Right lobe of liver (tissue), 6 donors: ENCODE results near the gene CCDC137. TPM values are rescaled to one million over a fixed set of nuclear protein-coding genes. Genes with fewer than 3 reads are reported as not detected.

Experiments
- ATAC-seq, 4 donors: fragments of 200-7000 bp; cut with Tn5 transposase; one replicate each; pipeline ENCODE4 v1.9.1; 2020; ENCODE audit warnings: mild to moderate bottlenecking in 4 of 4, moderate library complexity in 4 of 4
- DNase-seq, 3 donors: peaks; one replicate each; pipeline ENCODE4 v3.0.0-alpha.2; 2020
- H3K27ac ChIP-seq, 3 donors: fragments of 200-600 bp; one replicate each; pipeline ENCODE4 v1.8.0; 2022
- H3K27me3 ChIP-seq, 2 donors: fragments of 200-600 bp; one replicate each; pipeline ENCODE4 v1.8.0; 2022
- H3K36me3 ChIP-seq, 4 donors: fragments of 200-600 bp; sonication (generic) in 1 of 4; one replicate each; pipeline versions ENCODE4 v1.5.1 to v1.8.0; 2017 to 2022; ENCODE audit warnings: control low read depth in 1 of 4
- H3K4me1 ChIP-seq, 4 donors: fragments of 200-600 bp; sonication (generic) in 1 of 4; one replicate each; pipeline versions ENCODE4 v1.5.1 to v1.8.0; 2017 to 2022; ENCODE audit warnings: control low read depth in 1 of 4
- H3K4me3 ChIP-seq, 3 donors: fragments of 200-600 bp; one replicate each; pipeline ENCODE4 v1.8.0; 2022
- H3K9me3 ChIP-seq, 4 donors: fragments of 200-600 bp; sonication (generic) in 1 of 4; one replicate each; pipeline versions ENCODE4 v1.5.1 to v1.8.0; 2017 to 2022; ENCODE audit warnings: control low read depth in 1 of 4
- POLR2A ChIP-seq: fragments of 450-650 bp; IDR thresholded peaks from one replicate; pipeline ENCODE4 v1.6.1; 2017; ENCODE audit warnings: antibody characterized with exemption, mild to moderate bottlenecking
- WGBS: methylation state at CpG from one replicate; pipeline ENCODE4 v1.1.6; 2018; ENCODE audit warnings: low coverage, low lambda C conversion rate; ENCODE audit not compliant: insufficient coverage; ENCODE audit errors: missing lambda C conversion rate; 5-methylcytosine and 5-hydroxymethylcytosine counted together
- intact Hi-C, 2 donors: fragments of 100-400 bp; cut with DNase I; formaldehyde crosslinking; loops; one replicate each; pipeline versions ENCODE4 v1.11.2 to v1.14.1; 2022
- total RNA-seq, 6 experiments: library from RNA; depleted of rRNA in 2 of 6; stranded (reverse); fragments of >200 nt in 2 of 6; fragmentation: NEBNext Ultra II Directional in 3 of 6; extraction: Animal tissue kit (Norgen Biotek cat#: 25700) in 3 of 6; gene quantifications; one replicate each; pipeline versions ENCODE4 v1.1.0 to v1.2.4, GENCODE V29; 2016 to 2023
- TF ChIP-seq, protein P1 (sequence below), 4 donors: fragments of 200-600 bp in 3 of 4; fragments of 450-650 bp in 1 of 4; IDR thresholded peaks; one replicate each; pipeline versions ENCODE4 v1.5.1 to v1.8.0; 2016 to 2022; ENCODE audit warnings: antibody characterized with exemption in 4 of 4, mild to moderate bottlenecking in 2 of 4
- donor health status: DM: no; HTN: yes; CAD: no.
- donor health status: DM: no; HTN: no; CAD: no.
- donor health status: DM: no; HTN: no; CAD: no.
- donor health status: DM: no; HTN: yes; CAD: no.
- donor health status: DM: no; HTN: yes; CAD: no.

The CCDC137 gene
- total RNA-seq, 6 experiments from 2014 or later = 5.5 to 35.0 (median 6.5) TPM

DNA sequence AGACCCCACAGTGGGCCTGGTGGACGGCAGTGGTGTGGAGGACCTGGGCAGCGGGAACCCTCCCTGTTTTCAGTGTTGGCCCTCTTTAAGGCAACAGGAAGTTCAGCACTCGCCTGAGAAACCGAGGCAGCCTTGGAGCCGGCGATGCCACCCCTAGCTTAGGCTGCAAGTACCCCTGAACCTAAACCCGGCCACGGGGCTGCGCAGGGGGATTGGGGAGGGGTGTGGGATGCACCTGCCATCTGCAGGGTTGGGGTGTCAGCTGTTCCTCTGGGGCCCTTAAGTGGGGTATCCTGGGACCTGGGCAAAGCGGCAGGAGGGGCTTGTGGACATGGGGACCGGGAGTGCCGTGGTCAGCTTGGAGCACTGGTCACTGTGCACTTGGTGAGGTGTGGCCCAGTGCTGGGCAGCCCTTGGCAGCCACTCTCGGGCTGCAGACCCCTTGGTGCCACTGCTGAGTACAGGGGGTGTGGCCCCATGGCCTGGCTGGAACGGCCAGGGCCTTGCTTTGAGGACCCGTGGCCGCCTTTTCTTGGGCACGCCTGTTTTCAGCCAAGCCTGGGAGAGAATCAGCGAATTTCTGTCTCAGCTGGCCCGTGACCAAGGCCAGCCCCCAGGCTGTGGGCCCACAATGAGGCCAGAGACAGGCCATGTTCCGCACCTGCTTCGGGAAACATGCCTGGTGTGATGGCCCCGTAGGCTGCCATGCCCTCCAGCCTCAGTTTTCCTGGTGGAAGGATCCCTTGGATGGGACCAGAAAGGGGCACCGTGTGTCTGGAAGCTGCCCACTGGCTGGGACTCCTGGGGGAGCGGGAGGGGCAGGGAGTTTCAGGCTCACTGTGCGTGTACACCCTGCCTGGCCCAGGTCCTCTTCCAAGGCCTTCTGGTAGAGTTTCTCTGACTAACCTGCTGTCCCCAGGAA is 41.4 kb downstream of the CCDC137 start:
- peaks cover 0 to 35% (median 12%) of the 10 kb centered on the region in 4 donors for H3K36me3 ChIP-seq
- no peaks in the 10 kb centered on the region for H3K27me3 ChIP-seq
- TF ChIP-seq, protein P1, sequence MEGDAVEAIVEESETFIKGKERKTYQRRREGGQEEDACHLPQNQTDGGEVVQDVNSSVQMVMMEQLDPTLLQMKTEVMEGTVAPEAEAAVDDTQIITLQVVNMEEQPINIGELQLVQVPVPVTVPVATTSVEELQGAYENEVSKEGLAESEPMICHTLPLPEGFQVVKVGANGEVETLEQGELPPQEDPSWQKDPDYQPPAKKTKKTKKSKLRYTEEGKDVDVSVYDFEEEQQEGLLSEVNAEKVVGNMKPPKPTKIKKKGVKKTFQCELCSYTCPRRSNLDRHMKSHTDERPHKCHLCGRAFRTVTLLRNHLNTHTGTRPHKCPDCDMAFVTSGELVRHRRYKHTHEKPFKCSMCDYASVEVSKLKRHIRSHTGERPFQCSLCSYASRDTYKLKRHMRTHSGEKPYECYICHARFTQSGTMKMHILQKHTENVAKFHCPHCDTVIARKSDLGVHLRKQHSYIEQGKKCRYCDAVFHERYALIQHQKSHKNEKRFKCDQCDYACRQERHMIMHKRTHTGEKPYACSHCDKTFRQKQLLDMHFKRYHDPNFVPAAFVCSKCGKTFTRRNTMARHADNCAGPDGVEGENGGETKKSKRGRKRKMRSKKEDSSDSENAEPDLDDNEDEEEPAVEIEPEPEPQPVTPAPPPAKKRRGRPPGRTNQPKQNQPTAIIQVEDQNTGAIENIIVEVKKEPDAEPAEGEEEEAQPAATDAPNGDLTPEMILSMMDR (IDR thresholded peaks at IDR 0.05) = no peak
- TF ChIP-seq POLR2A = no peak
- no peak overlapping the region for H3K4me3 ChIP-seq
- H3K4me1 ChIP-seq = peaks cover 0 to 28% (median 11%) of the 10 kb centered on the region in 4 donors
- no peaks in the 10 kb centered on the region for H3K9me3 ChIP-seq
- 60% methylated on average over 1 of the region's 25 CpGs for WGBS
- no peak overlapping the region for H3K27ac ChIP-seq
- intact Hi-C loops = loop anchor here in 1 of 2 donors (5.0 kb wide), 1 partner anchor 36 kb away; no protein-coding TSS in a partner anchor
- ATAC-seq (no peak), DNase-seq (no peak)

- 84% methylated on average over 8 of the region's 17 CpGs for WGBS
- TF ChIP-seq, protein P1 (IDR thresholded peaks at IDR 0.05) = no peak
- no peak for TF ChIP-seq POLR2A
- Histone ChIP-seq H3K27me3 (no peaks in the 10 kb centered on the region), H3K4me1 (peaks cover 0 to 28% (median 11%) of the 10 kb centered on the region in 4 donors), H3K4me3 (no peak overlapping the region), H3K36me3 (peaks cover 0 to 35% (median 12%) of the 10 kb centered on the region in 4 donors), H3K9me3 (no peaks in the 10 kb centered on the region), H3K27ac (no peak overlapping the region)
- DNase-seq (no peak), ATAC-seq (no peak)
- intact Hi-C loops = loop anchor here in 1 of 2 donors (5.0 kb wide), 1 partner anchor 36 kb away; no protein-coding TSS in a partner anchor
Observed at GRCh38 chr17:81708739-81709185, 42.2 kb downstream of the CCDC137 start.

GRCh38 chr17:81710514-81711308 is 44.2 kb downstream of the CCDC137 start:
- TF ChIP-seq POLR2A = peak; percentile 30
- TF ChIP-seq, protein P1 (IDR thresholded peaks at IDR 0.05) = no peak
- 2% methylated on average over 18 of the region's 29 CpGs for WGBS
- intact Hi-C loops = no loop called here
- Histone ChIP-seq H3K36me3 (peaks cover 0 to 23% (median 8%) of the 10 kb centered on the region in 4 donors), H3K27me3 (no peaks in the 10 kb centered on the region), H3K27ac (peak overlapping the region in 2 of 3 donors; percentile 73 to 79), H3K4me1 (peaks cover 0 to 32% (median 13%) of the 10 kb centered on the region in 4 donors), H3K4me3 (peak overlapping the region in 2 of 3 donors; percentile 87 to 98), H3K9me3 (no peaks in the 10 kb centered on the region)
- peak in 1 of 3 donors; percentile 61 for DNase-seq
- ATAC-seq = peak; percentile 11 to 21 (median 14)

GRCh38 chr17:81711814-81712467 is 45.4 kb downstream of the CCDC137 start, which contains the start of gene SLC25A10:
Gene SLC25A10, plus strand, starts transcription at chr17:81712284. Its CDS starts 143 bp downstream, at chr17:81712427.
- H3K4me1 ChIP-seq = peaks cover 0 to 32% (median 13%) of the 10 kb centered on the region in 4 donors
- DNase-seq = peak; percentile 92 to 95 (median 94)
- H3K27ac ChIP-seq = peak within 1 kb of the TSS; percentile 29 to 79 (median 73)
- peaks cover 0 to 11% (median 5%) of the 10 kb centered on the region in 4 donors for H3K36me3 ChIP-seq
- peak within 1 kb of the TSS; percentile 69 to 98 (median 87) for H3K4me3 ChIP-seq
- ATAC-seq = peak; percentile 66 to 82 (median 73)
- H3K9me3 ChIP-seq = no peaks in the 10 kb centered on the region
- 5% methylated on average over 7 of the region's 89 CpGs for WGBS
- H3K27me3 ChIP-seq = no peaks in the 10 kb centered on the region
- peak; percentile 78 for TF ChIP-seq POLR2A
- TF ChIP-seq, protein P1 (IDR thresholded peaks at IDR 0.05) = peak in 2 of 4 donors; percentile 4 to 17
- intact Hi-C loops = no loop called here
